SU-DHL-6 (cell line): Measurements from ENCODE around the gene ZNF837.

ENCODE experiments used
- EZH2phosphoT487 ChIP-seq: fragments of 200-600 bp; sonication (generic), shearing (Covaris generic); conservative IDR thresholded peaks from 2 replicates; pipeline ENCODE4 v1.6.1; 2018; ENCODE audit warnings: mild to moderate bottlenecking, antibody characterized with exemption, low read length, moderate library complexity, mixed read lengths
- TF ChIP-seq, protein P1 (sequence below): fragments of 200-600 bp; sonication (generic); IDR thresholded peaks from one replicate; pipeline ENCODE4 v1.5.1; 2017; ENCODE audit warnings: antibody characterized with exemption, mild to moderate bottlenecking, low read length, moderate library complexity; ENCODE audit not compliant: insufficient read depth, poor library complexity, severe bottlenecking

DNA sequence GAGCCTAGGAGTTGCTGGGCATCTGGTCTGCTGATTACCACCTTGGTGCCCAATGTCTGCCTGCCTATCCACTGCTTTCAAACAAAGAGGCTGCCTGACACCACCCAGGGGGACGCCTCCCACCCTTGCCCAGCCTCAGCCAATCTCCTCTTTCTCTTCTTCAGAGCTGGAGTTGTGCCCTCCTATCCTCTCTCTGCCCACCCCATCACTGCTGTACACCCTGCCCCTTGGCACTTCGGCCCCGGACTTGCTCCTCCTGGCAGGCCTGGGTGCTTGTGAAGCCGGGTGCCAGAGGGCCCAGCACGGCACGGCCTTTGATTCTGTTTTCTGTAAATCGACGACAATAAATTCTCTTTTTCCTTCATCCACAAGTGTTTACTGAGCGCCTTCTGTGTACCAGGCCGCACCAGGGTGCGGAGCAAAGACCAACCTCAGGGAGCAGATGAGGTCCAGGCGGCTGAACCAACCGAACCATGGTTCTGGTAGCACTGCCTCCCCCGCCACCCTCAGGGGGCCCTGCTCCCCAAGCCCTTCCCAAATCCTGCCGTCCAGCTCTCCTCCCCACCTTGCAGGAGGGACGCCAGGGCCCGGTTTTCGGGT is 19.6 kb upstream of the ZNF837 start:
- TF ChIP-seq, protein P1, sequence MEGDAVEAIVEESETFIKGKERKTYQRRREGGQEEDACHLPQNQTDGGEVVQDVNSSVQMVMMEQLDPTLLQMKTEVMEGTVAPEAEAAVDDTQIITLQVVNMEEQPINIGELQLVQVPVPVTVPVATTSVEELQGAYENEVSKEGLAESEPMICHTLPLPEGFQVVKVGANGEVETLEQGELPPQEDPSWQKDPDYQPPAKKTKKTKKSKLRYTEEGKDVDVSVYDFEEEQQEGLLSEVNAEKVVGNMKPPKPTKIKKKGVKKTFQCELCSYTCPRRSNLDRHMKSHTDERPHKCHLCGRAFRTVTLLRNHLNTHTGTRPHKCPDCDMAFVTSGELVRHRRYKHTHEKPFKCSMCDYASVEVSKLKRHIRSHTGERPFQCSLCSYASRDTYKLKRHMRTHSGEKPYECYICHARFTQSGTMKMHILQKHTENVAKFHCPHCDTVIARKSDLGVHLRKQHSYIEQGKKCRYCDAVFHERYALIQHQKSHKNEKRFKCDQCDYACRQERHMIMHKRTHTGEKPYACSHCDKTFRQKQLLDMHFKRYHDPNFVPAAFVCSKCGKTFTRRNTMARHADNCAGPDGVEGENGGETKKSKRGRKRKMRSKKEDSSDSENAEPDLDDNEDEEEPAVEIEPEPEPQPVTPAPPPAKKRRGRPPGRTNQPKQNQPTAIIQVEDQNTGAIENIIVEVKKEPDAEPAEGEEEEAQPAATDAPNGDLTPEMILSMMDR, result no peak
- TF ChIP-seq EZH2phosphoT487, result no peak
